ENCODE results near the gene CEACAM4. TPM values are rescaled to one million over a fixed set of nuclear protein-coding genes. Genes with fewer than 3 reads are reported as not detected.

Gene CEACAM4
- total and polyA plus RNA-seq, 7 experiments from 2014 or later, result 0.60 to 1.5 (median 1.1) TPM; not detected in 4

DNA sequence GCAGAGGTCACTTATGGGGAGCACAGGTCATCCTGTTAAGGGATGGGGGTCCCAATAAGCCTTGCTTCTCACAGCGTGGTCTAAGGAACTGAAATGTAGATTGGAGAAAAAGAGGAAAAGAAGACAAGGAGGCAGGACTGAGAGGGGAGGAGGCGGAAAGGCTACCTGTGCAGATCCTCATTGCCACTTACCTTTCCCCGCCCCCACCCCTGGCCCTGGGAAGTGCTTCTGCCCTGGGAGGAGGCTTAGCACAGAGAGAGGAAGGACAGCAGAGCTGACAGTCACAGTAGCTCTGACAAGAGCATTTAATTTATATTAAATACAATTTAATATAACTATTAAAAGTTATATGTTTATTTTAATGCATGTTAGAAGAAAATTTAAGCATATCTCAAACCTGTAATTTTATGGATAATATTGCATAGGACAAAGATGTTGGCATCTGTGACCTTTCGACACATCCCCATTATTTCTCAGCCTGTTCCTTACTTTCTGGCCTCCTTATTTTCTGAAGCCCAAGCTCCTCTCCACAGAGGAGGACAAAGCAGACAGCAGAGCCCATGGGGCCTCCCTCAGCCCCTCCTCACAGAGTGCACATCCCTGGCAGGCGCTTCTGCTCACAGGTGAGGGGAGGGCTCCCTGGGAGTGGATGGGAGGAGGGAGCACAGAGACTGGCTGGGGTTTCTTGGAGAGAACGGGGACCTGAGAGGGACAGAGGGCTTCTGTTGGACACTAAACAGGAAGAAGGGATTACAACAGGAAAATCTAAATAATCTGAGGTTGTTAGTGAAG is 27.5 kb downstream of the CEACAM4 start:
- peaks cover 0 to 40% (median 5%) of the 10 kb centered on the region in 5 donors for H3K27me3 Mint-ChIP-seq
- DNase-seq, result no peak
- Histone ChIP-seq H3K4me1 (ENCODE audit: control insufficient read depth in 2 of 2, insufficient read depth in 2 of 2, low read length in 2 of 2) (no peaks in the 10 kb centered on the region), H3K27me3 (ENCODE audit: control insufficient read depth in 2 of 2, insufficient read depth in 2 of 2, low read length in 2 of 2) (no peaks in the 10 kb centered on the region), H3K27ac (ENCODE audit: low read depth, low read length) (no peak overlapping the region), H3K36me3 (ENCODE audit: control insufficient read depth in 2 of 3, insufficient read depth in 3 of 3, low read length in 3 of 3) (no peaks in the 10 kb centered on the region), H3K9me3 (ENCODE audit: control insufficient read depth in 2 of 3, low read length in 3 of 3) (no peaks in the 10 kb centered on the region), H3K4me3 (ENCODE audit: low read length) (no peak overlapping the region)
- H3K4me1 Mint-ChIP-seq, result peaks cover 9 to 17% (median 12%) of the 10 kb centered on the region in 7 donors
- CTCF ChIA-PET, result interaction anchor here (0.8 to 1.7 kb wide), 4 partner anchors 19 to 151 kb away, joined by 3 to 5 read pairs (median 4); no protein-coding TSS in a partner anchor
- no peaks in the 10 kb centered on the region for H3K9me3 Mint-ChIP-seq
- no peak overlapping the region for H3K27ac Mint-ChIP-seq
- POLR2A ChIA-PET, result interaction anchor here (1.3 kb wide), 1 partner anchor 20 kb away, joined by 3 read pairs; no protein-coding TSS in a partner anchor
- no peak overlapping the region for H3K4me3 Mint-ChIP-seq
- no peak for ATAC-seq
- intact Hi-C loops (cut with micrococcal nuclease), result loop anchor here in 1 of 2 donors (5.0 kb wide), 2 partner anchors 37 to 397 kb away; no protein-coding TSS in a partner anchor
- H3K36me3 Mint-ChIP-seq, result peaks cover 0 to 2% (median 0%) of the 10 kb centered on the region in 5 donors

GRCh38 chr19:41597600-41598041 is 29.3 kb downstream of the CEACAM4 start:
- ChIA-PET CTCF (interaction anchor here (0.8 to 5.0 kb wide), 9 partner anchors 17 to 233 kb away, joined by 3 to 25 read pairs (median 4); no protein-coding TSS in a partner anchor), POLR2A (interaction anchor here (1.0 to 1.2 kb wide), 2 partner anchors 34 to 38 kb away, joined by 3 to 4 read pairs; no protein-coding TSS in a partner anchor)
- H3K9me3 ChIP-seq (ENCODE audit: control insufficient read depth in 2 of 3, low read length in 3 of 3), result no peaks in the 10 kb centered on the region
- peak overlapping the region in 1 of 9 donors; percentile 17 for H3K27ac Mint-ChIP-seq
- ATAC-seq (peak; percentile 93), DNase-seq (peak; percentile 35 to 77 (median 69))
- no peaks in the 10 kb centered on the region for H3K9me3 Mint-ChIP-seq
- peak overlapping the region in 3 of 10 donors; percentile 10 to 78 (median 19) for H3K4me3 Mint-ChIP-seq
- no peaks in the 10 kb centered on the region for H3K27me3 ChIP-seq (ENCODE audit: control insufficient read depth in 2 of 2, insufficient read depth in 2 of 2, low read length in 2 of 2)
- intact Hi-C loops (cut with micrococcal nuclease), result loop anchor here (1.0 to 5.0 kb wide), 4 partner anchors 35 to 395 kb away; no protein-coding TSS in a partner anchor
- peaks cover 9 to 17% (median 12%) of the 10 kb centered on the region in 7 donors for H3K4me1 Mint-ChIP-seq
- H3K4me3 ChIP-seq (ENCODE audit: low read length), result no peak overlapping the region
- no peak overlapping the region for H3K27ac ChIP-seq (ENCODE audit: low read depth, low read length)
- no peaks in the 10 kb centered on the region for H3K4me1 ChIP-seq (ENCODE audit: control insufficient read depth in 2 of 2, insufficient read depth in 2 of 2, low read length in 2 of 2)
- peaks cover 0 to 38% (median 9%) of the 10 kb centered on the region in 5 donors for H3K27me3 Mint-ChIP-seq
- no peaks in the 10 kb centered on the region for H3K36me3 ChIP-seq (ENCODE audit: control insufficient read depth in 2 of 3, insufficient read depth in 3 of 3, low read length in 3 of 3)
- peaks cover 0 to 2% (median 0%) of the 10 kb centered on the region in 5 donors for H3K36me3 Mint-ChIP-seq

DNA sequence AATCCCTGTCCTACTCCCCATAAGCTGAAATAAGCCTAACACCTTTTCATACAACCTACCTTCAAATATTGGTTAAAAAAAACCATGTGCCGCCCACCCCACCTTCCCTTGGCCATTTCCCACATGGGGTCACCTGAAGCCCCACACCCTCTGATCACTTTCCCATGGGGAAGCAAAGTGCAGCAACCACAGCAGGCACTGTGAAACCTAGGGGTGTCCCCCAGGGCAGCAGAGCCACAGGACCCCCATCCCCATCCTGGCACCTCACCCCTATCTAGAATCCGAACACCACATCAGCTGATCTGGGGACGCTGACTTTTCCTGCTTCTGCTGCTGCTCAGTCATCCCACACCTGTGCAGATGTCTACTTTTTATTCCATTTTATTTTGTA is 31.0 kb downstream of the CEACAM4 start:
- Mint-ChIP-seq H3K4me1 (peaks cover 9 to 17% (median 12%) of the 10 kb centered on the region in 7 donors), H3K27me3 (peaks cover 0 to 34% (median 11%) of the 10 kb centered on the region in 5 donors), H3K36me3 (peaks cover 0 to 2% (median 0%) of the 10 kb centered on the region in 5 donors), H3K27ac (no peak overlapping the region), H3K9me3 (no peaks in the 10 kb centered on the region), H3K4me3 (no peak overlapping the region)
- ATAC-seq (no peak), DNase-seq (peak in 1 of 9 donors; percentile 17)
- no peak overlapping the region for H3K4me3 ChIP-seq (ENCODE audit: low read length)
- H3K27ac ChIP-seq (ENCODE audit: low read depth, low read length), result no peak overlapping the region
- no peaks in the 10 kb centered on the region for H3K9me3 ChIP-seq (ENCODE audit: control insufficient read depth in 2 of 3, low read length in 3 of 3)
- no peaks in the 10 kb centered on the region for H3K27me3 ChIP-seq (ENCODE audit: control insufficient read depth in 2 of 2, insufficient read depth in 2 of 2, low read length in 2 of 2)
- no peaks in the 10 kb centered on the region for H3K4me1 ChIP-seq (ENCODE audit: control insufficient read depth in 2 of 2, insufficient read depth in 2 of 2, low read length in 2 of 2)
- intact Hi-C loops (cut with micrococcal nuclease), result loop anchor here (1.0 to 5.0 kb wide), 6 partner anchors 19 to 394 kb away; partner anchors contain the start of gene CEACAM21 (in 1 of the 2)
- no peaks in the 10 kb centered on the region for H3K36me3 ChIP-seq (ENCODE audit: control insufficient read depth in 2 of 3, insufficient read depth in 3 of 3, low read length in 3 of 3)
- ChIA-PET CTCF (interaction anchor here (0.5 to 5.0 kb wide), 6 partner anchors 24 to 442 kb away, joined by 3 to 25 read pairs (median 3); no protein-coding TSS in a partner anchor), POLR2A (no interaction called here)

GRCh38 chr19:41595258-41595889 is 31.5 kb downstream of the CEACAM4 start:
- Histone ChIP-seq H3K27ac (ENCODE audit: low read depth, low read length) (no peak overlapping the region), H3K9me3 (ENCODE audit: control insufficient read depth in 2 of 3, low read length in 3 of 3) (no peaks in the 10 kb centered on the region), H3K4me3 (ENCODE audit: low read length) (no peak overlapping the region), H3K36me3 (ENCODE audit: control insufficient read depth in 2 of 3, insufficient read depth in 3 of 3, low read length in 3 of 3) (no peaks in the 10 kb centered on the region), H3K27me3 (ENCODE audit: control insufficient read depth in 2 of 2, insufficient read depth in 2 of 2, low read length in 2 of 2) (no peaks in the 10 kb centered on the region), H3K4me1 (ENCODE audit: control insufficient read depth in 2 of 2, insufficient read depth in 2 of 2, low read length in 2 of 2) (no peaks in the 10 kb centered on the region)
- Mint-ChIP-seq H3K27me3 (peaks cover 0 to 34% (median 11%) of the 10 kb centered on the region in 5 donors), H3K27ac (peak overlapping the region in 1 of 9 donors; percentile 5), H3K9me3 (no peaks in the 10 kb centered on the region), H3K4me3 (no peak overlapping the region), H3K4me1 (peaks cover 10 to 17% (median 12%) of the 10 kb centered on the region in 7 donors), H3K36me3 (peaks cover 0 to 2% (median 0%) of the 10 kb centered on the region in 5 donors)
- ChIA-PET CTCF (interaction anchor here (0.6 to 5.0 kb wide), 7 partner anchors 23 to 146 kb away, joined by 3 to 25 read pairs (median 4); no protein-coding TSS in a partner anchor), POLR2A (interaction anchor here (1.6 kb wide), 1 partner anchor 46 kb away, joined by 3 read pairs; no protein-coding TSS in a partner anchor)
- DNase-seq, result peak; percentile 25 to 74 (median 57)
- ATAC-seq, result peak; percentile 92
- intact Hi-C loops (cut with micrococcal nuclease), result loop anchor here (1.0 to 5.0 kb wide), 6 partner anchors 19 to 393 kb away; partner anchors contain the start of gene CEACAM21 (in 1 of the 2)

DNA sequence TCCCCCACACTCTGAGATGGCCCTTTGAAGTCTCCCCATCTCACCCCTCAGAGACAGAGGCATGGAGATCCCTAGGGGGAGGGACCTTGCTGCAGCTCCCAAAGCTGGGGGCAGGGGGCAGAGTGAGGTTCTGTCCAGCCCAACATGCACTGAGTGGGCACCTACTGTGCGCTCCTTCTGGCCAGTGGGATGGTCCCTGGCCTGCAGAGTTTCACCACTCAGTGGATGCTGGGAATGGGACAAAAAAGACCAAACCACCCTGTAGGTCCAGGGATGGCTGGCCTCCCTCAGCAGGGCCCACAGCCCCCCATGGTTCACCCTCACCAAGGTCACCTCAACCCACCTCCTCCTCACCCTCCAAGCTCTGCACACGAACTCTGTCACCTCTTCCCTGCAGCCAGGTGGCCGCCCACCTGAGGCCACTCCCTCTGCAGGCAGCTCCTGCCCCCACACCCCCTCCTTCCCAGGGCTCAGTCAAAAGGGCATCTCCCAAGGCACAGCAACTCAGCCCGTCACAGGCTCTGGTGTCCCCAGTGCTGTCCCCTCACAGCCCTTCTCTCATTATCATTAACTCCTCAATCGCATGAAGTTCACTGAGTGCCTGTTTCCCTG is 34.8 kb downstream of the CEACAM4 start:
- Mint-ChIP-seq H3K9me3 (no peaks in the 10 kb centered on the region), H3K27ac (no peak overlapping the region), H3K4me1 (peaks cover 6 to 15% (median 8%) of the 10 kb centered on the region in 7 donors), H3K4me3 (no peak overlapping the region), H3K27me3 (peaks cover 0 to 25% (median 6%) of the 10 kb centered on the region in 5 donors), H3K36me3 (peaks cover 0 to 18% (median 6%) of the 10 kb centered on the region in 5 donors)
- Histone ChIP-seq H3K4me3 (ENCODE audit: low read length) (no peak overlapping the region), H3K9me3 (ENCODE audit: control insufficient read depth in 2 of 3, low read length in 3 of 3) (no peaks in the 10 kb centered on the region), H3K27ac (ENCODE audit: low read depth, low read length) (no peak overlapping the region), H3K4me1 (ENCODE audit: control insufficient read depth in 2 of 2, insufficient read depth in 2 of 2, low read length in 2 of 2) (no peaks in the 10 kb centered on the region), H3K27me3 (ENCODE audit: control insufficient read depth in 2 of 2, insufficient read depth in 2 of 2, low read length in 2 of 2) (no peaks in the 10 kb centered on the region), H3K36me3 (ENCODE audit: control insufficient read depth in 2 of 3, insufficient read depth in 3 of 3, low read length in 3 of 3) (peaks cover 0 to 10% (median 0%) of the 10 kb centered on the region in 3 experiments)
- POLR2A ChIA-PET, result no interaction called here
- DNase-seq (peak in 1 of 9 donors; percentile 16), ATAC-seq (no peak)
- CTCF ChIA-PET, result no interaction called here
- intact Hi-C loops (cut with micrococcal nuclease), result no loop called here

- POLR2A ChIA-PET, result no interaction called here
Measured at GRCh38 chr19:41590936-41591335, 35.9 kb downstream of the CEACAM4 start.

More at GRCh38 chr19:41590936-41591335, 35.9 kb downstream of the CEACAM4 start:
- CTCF ChIA-PET, result interaction anchor here (0.8 to 1.4 kb wide), 3 partner anchors 10 to 151 kb away, joined by 3 to 4 read pairs (median 3); partner anchors contain the start of gene DMAC2
- H3K36me3 Mint-ChIP-seq, result peaks cover 0 to 18% (median 6%) of the 10 kb centered on the region in 5 donors
- Histone ChIP-seq H3K27ac (ENCODE audit: low read depth, low read length) (no peak overlapping the region), H3K9me3 (ENCODE audit: control insufficient read depth in 2 of 3, low read length in 3 of 3) (no peaks in the 10 kb centered on the region), H3K4me1 (ENCODE audit: control insufficient read depth in 2 of 2, insufficient read depth in 2 of 2, low read length in 2 of 2) (no peaks in the 10 kb centered on the region), H3K27me3 (ENCODE audit: control insufficient read depth in 2 of 2, insufficient read depth in 2 of 2, low read length in 2 of 2) (no peaks in the 10 kb centered on the region), H3K36me3 (ENCODE audit: control insufficient read depth in 2 of 3, insufficient read depth in 3 of 3, low read length in 3 of 3) (peaks cover 0 to 21% (median 0%) of the 10 kb centered on the region in 3 experiments), H3K4me3 (ENCODE audit: low read length) (no peak overlapping the region)
- no peak overlapping the region for H3K4me3 Mint-ChIP-seq
- DNase-seq (no peak), ATAC-seq (no peak)
- intact Hi-C loops (cut with micrococcal nuclease), result no loop called here
- peaks cover 0 to 15% (median 6%) of the 10 kb centered on the region in 5 donors for H3K27me3 Mint-ChIP-seq
- H3K4me1 Mint-ChIP-seq, result peaks cover 6 to 15% (median 8%) of the 10 kb centered on the region in 7 donors
- no peak overlapping the region for H3K27ac Mint-ChIP-seq
- no peaks in the 10 kb centered on the region for H3K9me3 Mint-ChIP-seq
